Fibroblast of lung (primary cell): ENCODE measurements around the gene ITGA3. TPM values are rescaled to one million over a fixed set of nuclear protein-coding genes. Genes with fewer than 3 reads are reported as not detected.
A peak's percentile ranks its signal among the peaks of the same experiment; 100 is the strongest.

ENCODE experiments used
- DNase-seq, 2 donors: peaks; one replicate each; pipeline versions ENCODE4 v3.0.0 to v3.0.0-alpha.2; 2010; ENCODE audit warnings: low read depth in 2 of 2
- H2AFZ ChIP-seq: 2 replicates; pipeline ENCODE4 v1.5.1; 2012; ENCODE audit warnings: low read length, control low read depth, inconsistent platforms
- H3K27ac ChIP-seq: 2 replicates; pipeline ENCODE4 v1.5.1; 2011; ENCODE audit warnings: low read length, control low read depth; ENCODE audit not compliant: insufficient read depth
- H3K27me3 ChIP-seq: 2 replicates; pipeline ENCODE4 v1.5.1; 2011; ENCODE audit warnings: mild to moderate bottlenecking, low read length; ENCODE audit not compliant: control insufficient read depth, insufficient read depth
- H3K36me3 ChIP-seq: 2 replicates; pipeline ENCODE4 v1.5.1; 2011; ENCODE audit warnings: low read length; ENCODE audit not compliant: control insufficient read depth, insufficient read depth
- H3K4me1 ChIP-seq: 2 replicates; pipeline ENCODE4 v1.5.1; 2011; ENCODE audit warnings: low read length; ENCODE audit not compliant: control insufficient read depth, insufficient read depth; ENCODE audit errors: extremely low read depth
- H3K4me2 ChIP-seq: 2 replicates; pipeline ENCODE4 v1.5.1; 2011; ENCODE audit warnings: low read length, control low read depth; ENCODE audit not compliant: insufficient read depth; ENCODE audit errors: extremely low read depth
- H3K4me3 ChIP-seq, 4 experiments: fragments of 200-600 bp in 1 of 4; sonication (generic) in 1 of 4; replicated peaks in 1 of 4; 2 replicates each; pipeline ENCODE4 v1.5.1; 2011 to 2016; ENCODE audit warnings: low read length in 4 of 4, low read depth in 3 of 4, mild to moderate bottlenecking in 3 of 4, control low read depth in 2 of 4, inconsistent platforms in 1 of 4, mixed read lengths in 1 of 4; ENCODE audit not compliant: insufficient read depth in 1 of 4; ENCODE audit errors: control extremely low read depth in 1 of 4
- H3K79me2 ChIP-seq: 2 replicates; pipeline ENCODE4 v1.5.1; 2012; ENCODE audit warnings: mild to moderate bottlenecking, low read length, inconsistent platforms; ENCODE audit not compliant: control insufficient read depth, insufficient read depth
- H3K9ac ChIP-seq: 2 replicates; pipeline ENCODE4 v1.5.1; 2011; ENCODE audit warnings: mild to moderate bottlenecking, low read length, control low read depth; ENCODE audit not compliant: insufficient read depth
- H3K9me3 ChIP-seq: 2 replicates; pipeline ENCODE4 v1.5.1; 2012; ENCODE audit warnings: low read depth, low read length; ENCODE audit not compliant: control insufficient read depth, insufficient read depth
- H4K20me1 ChIP-seq: 2 replicates; pipeline ENCODE4 v1.5.1; 2011; ENCODE audit warnings: low read length; ENCODE audit not compliant: control insufficient read depth, insufficient read depth; ENCODE audit errors: extremely low read depth
- CTCF ChIP-seq, 2 donors: IDR thresholded peaks in 1 of 2; conservative IDR thresholded peaks in 1 of 2; 1 replicate in 1 of 2; 2 replicates in 1 of 2; pipeline ENCODE4 v1.5.1; 2011 to 2012; ENCODE audit warnings: low read length in 2 of 2, control low read depth in 1 of 2, inconsistent platforms in 1 of 2, low read depth in 1 of 2, mild to moderate bottlenecking in 1 of 2
- EZH2 ChIP-seq: IDR thresholded peaks from 2 replicates; pipeline ENCODE4 v1.5.1; 2012; ENCODE audit warnings: low read length, control low read depth, mild to moderate bottlenecking; ENCODE audit errors: missing control alignments
- polyA plus RNA-seq, 2 donors: library from polyadenylated mRNA; depleted of rRNA in 1 of 2; stranded (reverse) in 1 of 2; unstranded in 1 of 2; fragments of >200 nt; gene quantifications; 2 replicates each; pipeline ENCODE4 v1.2.1, GENCODE V29; 2011 to 2012; ENCODE audit warnings: missing spikeins in 1 of 2
- total RNA-seq: library from RNA; depleted of rRNA; stranded (reverse); fragments of >200 nt; gene quantifications from 2 replicates; pipeline ENCODE4 v1.2.1, GENCODE V29; 2014

ITGA3 gene
- total and polyA plus RNA-seq, 2 donors (not counting 1 experiment from before 2014, with no cell fraction given) = 67.3 to 269 TPM

- Histone ChIP-seq H3K4me3 (no peak overlapping the region), H3K9ac (no peak overlapping the region), H3K9me3 (no peaks in the 10 kb centered on the region), H2AFZ (no peak overlapping the region), H3K27me3 (no peaks in the 10 kb centered on the region), H4K20me1 (no peaks in the 10 kb centered on the region), H3K79me2 (no peaks in the 10 kb centered on the region), H3K4me2 (no peak overlapping the region), H3K4me1 (peaks cover 34% of the 10 kb centered on the region), H3K27ac (no peak overlapping the region), H3K36me3 (no peaks in the 10 kb centered on the region)
- DNase-seq = no peak
- no peak for TF ChIP-seq EZH2
- TF ChIP-seq CTCF (conservative IDR thresholded peaks at IDR 0.05 in 1 of 2, IDR thresholded peaks at IDR 0.05 in 1 of 2; ENCODE audit: low read depth in 1 of 2, low read length in 2 of 2) = no peak
Observed at GRCh38 chr17:50036455-50037261, 19.3 kb upstream of the ITGA3 start.

GRCh38 chr17:50037321-50038107, 18.4 kb upstream of the ITGA3 start:
- H3K4me2 ChIP-seq = peak overlapping the region; percentile 66

More at GRCh38 chr17:50037321-50038107, 18.4 kb upstream of the ITGA3 start:
- Histone ChIP-seq H3K9ac (no peak overlapping the region), H3K27me3 (no peaks in the 10 kb centered on the region), H3K4me1 (peaks cover 34% of the 10 kb centered on the region), H3K79me2 (no peaks in the 10 kb centered on the region), H3K4me3 (no peak overlapping the region), H3K9me3 (no peaks in the 10 kb centered on the region), H3K36me3 (no peaks in the 10 kb centered on the region), H4K20me1 (no peaks in the 10 kb centered on the region), H3K27ac (no peak overlapping the region), H2AFZ (no peak overlapping the region)
- DNase-seq = peak; percentile 81 to 94
- TF ChIP-seq CTCF (conservative IDR thresholded peaks at IDR 0.05 in 1 of 2, IDR thresholded peaks at IDR 0.05 in 1 of 2; ENCODE audit: low read depth in 1 of 2, low read length in 2 of 2) (no peak), EZH2 (no peak)
